B cell (primary cell): Measurements from ENCODE around the gene PEX12. TPM values are rescaled to one million over a fixed set of nuclear protein-coding genes. Genes with fewer than 3 reads are reported as not detected.

Experiments
- ATAC-seq: fragments of 200-7000 bp; cut with Tn5 transposase; one replicate; pipeline ENCODE4 v1.10.0; 2021; ENCODE audit warnings: low read depth, mild to moderate bottlenecking, moderate number of reproducible peaks, moderate library complexity
- CTCF ChIA-PET: fragments of 350-600 bp; sonication (Branson Sonifier 250); formaldehyde crosslinking; loops from one replicate; lab custom pipeline; 2021; ENCODE audit warnings: antibody characterized with exemption, inconsistent platforms; lab: Charles Lee
- POLR2A ChIA-PET: fragments of 350-600 bp; sonication (Branson Sonifier 250); formaldehyde crosslinking; loops from one replicate; lab custom pipeline; 2021; ENCODE audit warnings: antibody characterized with exemption; lab: Charles Lee
- DNase-seq: peaks from one replicate; pipeline ENCODE4 v3.0.0; 2013
- H2AFZ ChIP-seq: 2 replicates; pipeline ENCODE4 v1.6.1; 2012; ENCODE audit warnings: mild to moderate bottlenecking, low read depth, low read length; ENCODE audit not compliant: insufficient read depth, poor library complexity, severe bottlenecking
- H3K27ac ChIP-seq, 2 donors: 1 replicate in 1 of 2; 2 replicates in 1 of 2; pipeline ENCODE4 v1.5.1; 2012 to 2013; ENCODE audit warnings: low read length in 2 of 2, mild to moderate bottlenecking in 2 of 2, moderate library complexity in 1 of 2
- H3K27me3 ChIP-seq, 4 experiments: fragments of 200-600 bp in 1 of 4; sonication (generic) in 1 of 4; replicated peaks in 1 of 4; 1 replicate in 2 of 4; 2 replicates in 2 of 4; pipeline versions ENCODE4 v1.6.1 to v1.7.0; 2013 to 2016; ENCODE audit warnings: low read length in 3 of 4, mild to moderate bottlenecking in 2 of 4, mixed read lengths in 1 of 4, moderate library complexity in 1 of 4; ENCODE audit not compliant: insufficient read depth in 4 of 4, control insufficient read depth in 3 of 4; ENCODE audit errors: control extremely low read depth in 1 of 4
- H3K36me3 ChIP-seq, 2 experiments: replicated peaks in 1 of 2; 1 replicate in 1 of 2; 2 replicates in 1 of 2; pipeline versions ENCODE4 v1.6.1 to v1.7.1; 2013; ENCODE audit warnings: low read length in 1 of 2; ENCODE audit not compliant: insufficient read depth in 2 of 2, control insufficient read depth in 1 of 2; ENCODE audit errors: control extremely low read depth in 1 of 2, extremely low read depth in 1 of 2
- H3K4me1 ChIP-seq, 2 donors: fragments of 200-600 bp in 1 of 2; sonication (generic) in 1 of 2; 1 replicate in 1 of 2; 2 replicates in 1 of 2; pipeline versions ENCODE4 v1.5.1 to v1.6.1; 2013 to 2017; ENCODE audit warnings: low read length in 2 of 2; ENCODE audit not compliant: control insufficient read depth in 2 of 2, insufficient read depth in 2 of 2
- H3K4me2 ChIP-seq: replicated peaks from 2 replicates; pipeline ENCODE3; 2012; ENCODE audit warnings: mild to moderate bottlenecking, low read depth, low read length; ENCODE audit not compliant: poor library complexity, severe bottlenecking
- H3K4me3 ChIP-seq, 5 experiments: fragments of 200-600 bp in 1 of 5; sonication (generic) in 1 of 5; 1 replicate in 3 of 5; 2 replicates in 2 of 5; pipeline versions ENCODE4 v1.5.1 to v1.7.0; 2011 to 2016; ENCODE audit warnings: low read length in 4 of 5, mild to moderate bottlenecking in 4 of 5, low read depth in 2 of 5, control low read depth in 1 of 5, moderate library complexity in 1 of 5; ENCODE audit not compliant: insufficient read depth in 1 of 5; ENCODE audit errors: control extremely low read depth in 1 of 5, extremely low read depth in 1 of 5
- H3K79me2 ChIP-seq: fragments of 200-600 bp; sonication (generic); one replicate; pipeline ENCODE4 v1.6.0; 2016; ENCODE audit warnings: low read length; ENCODE audit not compliant: control insufficient read depth, insufficient read depth
- H3K9ac ChIP-seq: fragments of 200-600 bp; sonication (generic); 2 replicates; pipeline ENCODE4 v1.6.1; 2017; ENCODE audit warnings: mild to moderate bottlenecking, low read length, moderate library complexity
- H3K9me3 ChIP-seq, 3 donors: one replicate each; pipeline versions ENCODE4 v1.6.1 to v1.7.1; 2013; ENCODE audit warnings: low read length in 2 of 3; ENCODE audit not compliant: control insufficient read depth in 2 of 3, insufficient read depth in 1 of 3; ENCODE audit errors: control extremely low read depth in 1 of 3
- H4K20me1 ChIP-seq: 2 replicates; pipeline ENCODE4 v1.6.0; 2012; ENCODE audit warnings: mild to moderate bottlenecking, low read length; ENCODE audit not compliant: insufficient read depth, control insufficient read depth, poor library complexity, severe bottlenecking
- H3K27ac Mint-ChIP-seq: one replicate; pipeline ENCODE4 v1.8.0; 2021; ENCODE audit warnings: mixed read lengths
- H3K27me3 Mint-ChIP-seq: one replicate; pipeline ENCODE4 v1.8.0; 2021; ENCODE audit warnings: mixed read lengths
- H3K4me1 Mint-ChIP-seq: one replicate; pipeline ENCODE4 v1.8.0; 2021; ENCODE audit warnings: mixed read lengths
- H3K4me3 Mint-ChIP-seq: one replicate; pipeline ENCODE4 v1.8.0; 2021; ENCODE audit warnings: mixed read lengths
- H3K9me3 Mint-ChIP-seq: one replicate; pipeline ENCODE4 v1.8.0; 2022; ENCODE audit warnings: mixed read lengths; ENCODE audit not compliant: insufficient read depth
- CTCF ChIP-seq: fragments of 200-600 bp; IDR thresholded peaks from one replicate; pipeline ENCODE4 v1.8.0; 2022; ENCODE audit warnings: antibody characterized with exemption, mild to moderate bottlenecking
- EZH2 ChIP-seq: IDR thresholded peaks from 2 replicates; pipeline ENCODE4 v1.6.1; 2012; ENCODE audit warnings: borderline replicate concordance, low read depth, mild to moderate bottlenecking, moderate library complexity, low read length; ENCODE audit not compliant: insufficient read depth, poor library complexity, severe bottlenecking
- WGBS: methylation state at CpG from one replicate; pipeline ENCODE4 v1.1.5; 2013; ENCODE audit warnings: missing lambda C conversion rate; ENCODE audit not compliant: insufficient coverage; 5-methylcytosine and 5-hydroxymethylcytosine counted together
- intact Hi-C: fragments of 100-400 bp; cut with micrococcal nuclease; formaldehyde crosslinking; loops from one replicate; pipeline ENCODE4 v1.10.0; 2022
- polyA plus RNA-seq: library from polyadenylated mRNA; depleted of rRNA; stranded (reverse); fragments of >200 nt; gene quantifications from 2 replicates; pipeline ENCODE4 v1.2.3, GENCODE V29; 2012
- total RNA-seq, 2 donors: library from RNA; stranded (reverse); fragments of 120-200 nt in 1 of 2; gene quantifications; 1 replicate in 1 of 2; 2 replicates in 1 of 2; pipeline versions ENCODE4 v1.2.3 to v1.2.4, GENCODE V29; 2013 to 2022

PEX12 gene
- total and polyA plus RNA-seq, 2 donors (not counting 1 experiment from before 2014, with no cell fraction given) = 2.6 to 5.1 TPM

GRCh38 chr17:35546487-35546886, 31.9 kb downstream of the PEX12 start:
- Histone ChIP-seq H3K4me2 (no peak overlapping the region), H3K27me3 (no peaks in the 10 kb centered on the region), H3K27ac (no peak overlapping the region), H3K4me1 (peaks cover 15 to 19% of the 10 kb centered on the region in 2 donors), H2AFZ (no peak overlapping the region), H3K4me3 (no peak overlapping the region), H3K79me2 (peaks cover 2% of the 10 kb centered on the region), H3K9ac (no peak overlapping the region), H3K36me3 (no peaks in the 10 kb centered on the region), H4K20me1 (no peaks in the 10 kb centered on the region), H3K9me3 (no peaks in the 10 kb centered on the region)
- Mint-ChIP-seq H3K4me3 (no peak overlapping the region), H3K9me3 (no peaks in the 10 kb centered on the region), H3K4me1 (peaks cover 18% of the 10 kb centered on the region), H3K27ac (no peak overlapping the region), H3K27me3 (no peaks in the 10 kb centered on the region)
- DNase-seq (no peak), ATAC-seq (no peak)
- TF ChIP-seq EZH2 = no peak
- no peak for TF ChIP-seq CTCF
- WGBS = 85% methylated on average over 1 of the region's 1 CpG
- ChIA-PET POLR2A (no interaction called here), CTCF (no interaction called here)
- intact Hi-C loops = no loop called here

- Histone ChIP-seq H3K27ac (no peak overlapping the region), H3K9me3 (no peaks in the 10 kb centered on the region), H3K4me2 (no peak overlapping the region), H3K36me3 (no peaks in the 10 kb centered on the region), H3K79me2 (peaks cover 7% of the 10 kb centered on the region), H3K9ac (no peak overlapping the region), H4K20me1 (no peaks in the 10 kb centered on the region), H3K27me3 (no peaks in the 10 kb centered on the region), H3K4me1 (peaks cover 19 to 26% of the 10 kb centered on the region in 2 donors), H3K4me3 (no peak overlapping the region), H2AFZ (no peak overlapping the region)
- no peaks in the 10 kb centered on the region for H3K9me3 Mint-ChIP-seq
- no peaks in the 10 kb centered on the region for H3K27me3 Mint-ChIP-seq
- WGBS = no CpG with 5 or more reads among the region's 1 CpG
- intact Hi-C loops = no loop called here
- ATAC-seq (no peak), DNase-seq (no peak)
- H3K4me1 Mint-ChIP-seq = peaks cover 26% of the 10 kb centered on the region
- CTCF ChIA-PET = interaction anchor here (2.4 kb wide), 1 partner anchor 232 kb away, joined by 8 read pairs; no protein-coding TSS in a partner anchor
- H3K4me3 Mint-ChIP-seq = no peak overlapping the region
- no peak for TF ChIP-seq CTCF
- TF ChIP-seq EZH2 = no peak
- POLR2A ChIA-PET = no interaction called here
- no peak overlapping the region for H3K27ac Mint-ChIP-seq
Measured at GRCh38 chr17:35545150-35545549, 33.2 kb downstream of the PEX12 start.
